Measurements from ENCODE around the gene HHAT.

GRCh38 chr1:210625715-210626114 lies 297.0 kb downstream of the HHAT start:
- TF ChIP-seq, protein P1, sequence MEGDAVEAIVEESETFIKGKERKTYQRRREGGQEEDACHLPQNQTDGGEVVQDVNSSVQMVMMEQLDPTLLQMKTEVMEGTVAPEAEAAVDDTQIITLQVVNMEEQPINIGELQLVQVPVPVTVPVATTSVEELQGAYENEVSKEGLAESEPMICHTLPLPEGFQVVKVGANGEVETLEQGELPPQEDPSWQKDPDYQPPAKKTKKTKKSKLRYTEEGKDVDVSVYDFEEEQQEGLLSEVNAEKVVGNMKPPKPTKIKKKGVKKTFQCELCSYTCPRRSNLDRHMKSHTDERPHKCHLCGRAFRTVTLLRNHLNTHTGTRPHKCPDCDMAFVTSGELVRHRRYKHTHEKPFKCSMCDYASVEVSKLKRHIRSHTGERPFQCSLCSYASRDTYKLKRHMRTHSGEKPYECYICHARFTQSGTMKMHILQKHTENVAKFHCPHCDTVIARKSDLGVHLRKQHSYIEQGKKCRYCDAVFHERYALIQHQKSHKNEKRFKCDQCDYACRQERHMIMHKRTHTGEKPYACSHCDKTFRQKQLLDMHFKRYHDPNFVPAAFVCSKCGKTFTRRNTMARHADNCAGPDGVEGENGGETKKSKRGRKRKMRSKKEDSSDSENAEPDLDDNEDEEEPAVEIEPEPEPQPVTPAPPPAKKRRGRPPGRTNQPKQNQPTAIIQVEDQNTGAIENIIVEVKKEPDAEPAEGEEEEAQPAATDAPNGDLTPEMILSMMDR (IDR thresholded peaks at IDR 0.05): no peak
- TF ChIP-seq POLR2A (IDR thresholded peaks at IDR 0.05): no peak

All from vagina (tissue), 2 donors.